ENCODE measurements around the gene ZBTB16. TPM values are rescaled to one million over a fixed set of nuclear protein-coding genes. Genes with fewer than 3 reads are reported as not detected.
A peak's percentile ranks its signal among the peaks of the same experiment; 100 is the strongest.

Gene ZBTB16
- total and polyA plus RNA-seq, 4 donors: 21.4 to 224 (median 102) TPM

GRCh38 chr11:114092953-114093352 is 33.4 kb downstream of the ZBTB16 start:
- DNase-seq (no peak), ATAC-seq (ENCODE audit: insufficient read depth, low FRiP score) (no peak)
- TF ChIP-seq CTCF (IDR thresholded peaks at IDR 0.05; ENCODE audit: control extremely low read depth, extremely low read depth): no peak
- Histone ChIP-seq H3K4me1 (ENCODE audit: control insufficient read depth in 5 of 5, insufficient read depth in 5 of 5, low read length in 5 of 5) (peaks cover 8 to 40% (median 29%) of the 10 kb centered on the region in 5 donors), H3K27ac (ENCODE audit: low read depth in 1 of 2, low read length in 1 of 2) (peak overlapping the region in 1 of 2 donors; percentile 68), H3K27me3 (ENCODE audit: control insufficient read depth in 3 of 3, insufficient read depth in 3 of 3, low read length in 2 of 3) (peaks cover 0 to 2% (median 0%) of the 10 kb centered on the region in 3 donors), H3K9ac (ENCODE audit: insufficient read depth in 1 of 2, low read length in 2 of 2) (no peak overlapping the region), H3K36me3 (ENCODE audit: control insufficient read depth in 4 of 4, insufficient read depth in 4 of 4, low read length in 4 of 4) (peaks cover 0 to 13% (median 0%) of the 10 kb centered on the region in 4 donors), H3K4me3 (no peak overlapping the region), H3K9me3 (ENCODE audit: control insufficient read depth in 4 of 4, insufficient read depth in 3 of 4, low read length in 3 of 4) (no peaks in the 10 kb centered on the region)
- WGBS, 2 donors: 59 to 70% methylated on average over 3 of the region's 3 CpGs

GRCh38 chr11:114094516-114094915 is 35.0 kb downstream of the ZBTB16 start:
- Histone ChIP-seq H3K9me3 (ENCODE audit: control insufficient read depth in 4 of 4, insufficient read depth in 3 of 4, low read length in 3 of 4) (no peaks in the 10 kb centered on the region), H3K4me3 (no peak overlapping the region), H3K4me1 (ENCODE audit: control insufficient read depth in 5 of 5, insufficient read depth in 5 of 5, low read length in 5 of 5) (peaks cover 8 to 36% (median 31%) of the 10 kb centered on the region in 5 donors), H3K36me3 (ENCODE audit: control insufficient read depth in 4 of 4, insufficient read depth in 4 of 4, low read length in 4 of 4) (peaks cover 0 to 13% (median 0%) of the 10 kb centered on the region in 4 donors), H3K27ac (ENCODE audit: low read depth in 1 of 2, low read length in 1 of 2) (no peak overlapping the region), H3K27me3 (ENCODE audit: control insufficient read depth in 3 of 3, insufficient read depth in 3 of 3, low read length in 2 of 3) (peaks cover 0 to 2% (median 0%) of the 10 kb centered on the region in 3 donors), H3K9ac (ENCODE audit: insufficient read depth in 1 of 2, low read length in 2 of 2) (no peak overlapping the region)
- DNase-seq (no peak), ATAC-seq (ENCODE audit: insufficient read depth, low FRiP score) (no peak)
- no peak for TF ChIP-seq CTCF (IDR thresholded peaks at IDR 0.05; ENCODE audit: control extremely low read depth, extremely low read depth)
- WGBS, 2 donors: 97 to 100% methylated on average over 3 of the region's 3 CpGs

- no peak for DNase-seq
- ATAC-seq (ENCODE audit: insufficient read depth, low FRiP score): no peak
- peaks cover 0 to 2% (median 0%) of the 10 kb centered on the region in 3 donors for H3K27me3 ChIP-seq (ENCODE audit: control insufficient read depth in 3 of 3, insufficient read depth in 3 of 3, low read length in 2 of 3)
- no peak overlapping the region for H3K4me3 ChIP-seq
- H3K9me3 ChIP-seq (ENCODE audit: control insufficient read depth in 4 of 4, insufficient read depth in 3 of 4, low read length in 3 of 4): no peaks in the 10 kb centered on the region
- H3K36me3 ChIP-seq (ENCODE audit: control insufficient read depth in 4 of 4, insufficient read depth in 4 of 4, low read length in 4 of 4): peaks cover 0 to 13% (median 0%) of the 10 kb centered on the region in 4 donors
- no peak for TF ChIP-seq CTCF (IDR thresholded peaks at IDR 0.05; ENCODE audit: control extremely low read depth, extremely low read depth)
- H3K4me1 ChIP-seq (ENCODE audit: control insufficient read depth in 5 of 5, insufficient read depth in 5 of 5, low read length in 5 of 5): peaks cover 8 to 41% (median 25%) of the 10 kb centered on the region in 5 donors
- WGBS, 2 donors: 45 to 53% methylated on average over 3 of the region's 3 CpGs
- no peak overlapping the region for H3K9ac ChIP-seq (ENCODE audit: insufficient read depth in 1 of 2, low read length in 2 of 2)
- H3K27ac ChIP-seq (ENCODE audit: low read depth in 1 of 2, low read length in 1 of 2): no peak overlapping the region
Measured at GRCh38 chr11:114095899-114096298, 36.4 kb downstream of the ZBTB16 start.

- no peak for TF ChIP-seq CTCF (IDR thresholded peaks at IDR 0.05; ENCODE audit: control extremely low read depth, extremely low read depth)
- peaks cover 0 to 12% (median 0%) of the 10 kb centered on the region in 4 donors for H3K36me3 ChIP-seq (ENCODE audit: control insufficient read depth in 4 of 4, insufficient read depth in 4 of 4, low read length in 4 of 4)
- H3K9me3 ChIP-seq (ENCODE audit: control insufficient read depth in 4 of 4, insufficient read depth in 3 of 4, low read length in 3 of 4): no peaks in the 10 kb centered on the region
- ATAC-seq (ENCODE audit: insufficient read depth, low FRiP score): no peak
- no peak overlapping the region for H3K27ac ChIP-seq (ENCODE audit: low read depth in 1 of 2, low read length in 1 of 2)
- 37 to 77% methylated on average over 2 of the region's 2 CpGs for WGBS, 2 donors
- no peak overlapping the region for H3K4me3 ChIP-seq
- no peak overlapping the region for H3K9ac ChIP-seq (ENCODE audit: insufficient read depth in 1 of 2, low read length in 2 of 2)
- DNase-seq: no peak
- peaks cover 6 to 40% (median 18%) of the 10 kb centered on the region in 5 donors for H3K4me1 ChIP-seq (ENCODE audit: control insufficient read depth in 5 of 5, insufficient read depth in 5 of 5, low read length in 5 of 5)
- peaks cover 0 to 2% (median 0%) of the 10 kb centered on the region in 3 donors for H3K27me3 ChIP-seq (ENCODE audit: control insufficient read depth in 3 of 3, insufficient read depth in 3 of 3, low read length in 2 of 3)
Measured at GRCh38 chr11:114097832-114098231, 38.3 kb downstream of the ZBTB16 start.
